Esophagus muscularis mucosa (tissue), 4 donors: Measurements from ENCODE around the gene RNF227. TPM values are rescaled to one million over a fixed set of nuclear protein-coding genes. Genes with fewer than 3 reads are reported as not detected.
A peak's percentile ranks its signal among the peaks of the same experiment; 100 is the strongest.

Experiments
- DNase-seq: peaks from one replicate; pipeline ENCODE4 v3.0.0-alpha.2; 2017; ENCODE audit errors: extremely low spot score
- H3K27ac ChIP-seq, 4 donors: fragments of 200-600 bp; sonication (generic); replicated peaks in 1 of 4; 1 replicate in 3 of 4; 2 replicates in 1 of 4; pipeline ENCODE4 v1.5.1; 2016 to 2019; ENCODE audit warnings: mild to moderate bottlenecking in 1 of 4
- H3K27me3 ChIP-seq, 4 donors: fragments of 200-600 bp; sonication (generic); one replicate each; pipeline versions ENCODE4 v1.5.1 to v1.6.0; 2016 to 2019
- H3K36me3 ChIP-seq, 4 donors: fragments of 200-600 bp; sonication (generic); one replicate each; pipeline ENCODE4 v1.5.1; 2016 to 2019
- H3K4me1 ChIP-seq, 4 donors: fragments of 200-600 bp; sonication (generic); one replicate each; pipeline ENCODE4 v1.5.1; 2016 to 2019
- H3K4me3 ChIP-seq, 4 donors: fragments of 200-600 bp; sonication (generic); 1 replicate in 2 of 4; 2 replicates in 2 of 4; pipeline ENCODE4 v1.5.1; 2016 to 2019; ENCODE audit warnings: mild to moderate bottlenecking in 4 of 4, moderate library complexity in 1 of 4
- H3K9me3 ChIP-seq, 4 donors: fragments of 200-600 bp; sonication (generic); 1 replicate in 3 of 4; 2 replicates in 1 of 4; pipeline ENCODE4 v1.5.1; 2016 to 2019
- EP300 ChIP-seq: sonication (generic); formaldehyde crosslinking; IDR thresholded peaks from one replicate; pipeline ENCODE4 v1.6.1; 2017; ENCODE audit warnings: antibody characterized with exemption
- POLR2A ChIP-seq: fragments of 450-650 bp; IDR thresholded peaks from one replicate; pipeline ENCODE4 v1.6.1; 2017; ENCODE audit warnings: antibody characterized with exemption, moderate library complexity, mild to moderate bottlenecking, low read depth
- POLR2AphosphoS5 ChIP-seq, 2 donors: sonication (generic); formaldehyde crosslinking; IDR thresholded peaks; one replicate each; pipeline ENCODE4 v1.6.1; 2017; ENCODE audit warnings: antibody characterized with exemption in 2 of 2
- WGBS: methylation state at CpG from one replicate; pipeline ENCODE4 v1.1.5; 2018; 5-methylcytosine and 5-hydroxymethylcytosine counted together
- intact Hi-C: fragments of 100-400 bp; cut with DNase I; formaldehyde crosslinking; loops from one replicate; pipeline ENCODE4 v1.15.1; 2023
- total RNA-seq, 4 donors: library from RNA; depleted of rRNA; stranded (reverse); fragments of >200 nt; gene quantifications; one replicate each; pipeline versions ENCODE4 v1.1.0 to v1.2.1, GENCODE V29; 2016
- TF ChIP-seq, protein P1 (sequence below), 3 experiments: fragments of 200-600 bp in 2 of 3; fragments of 450-650 bp in 1 of 3; sonication (generic) in 2 of 3; IDR thresholded peaks; one replicate each; pipeline ENCODE4 v1.5.1; 2017 to 2019; ENCODE audit warnings: antibody characterized with exemption in 3 of 3, mild to moderate bottlenecking in 2 of 3, moderate library complexity in 1 of 3

The RNF227 gene
- total RNA-seq, 4 donors from 2014 or later = 2.1 to 29.2 (median 5.7) TPM

DNA sequence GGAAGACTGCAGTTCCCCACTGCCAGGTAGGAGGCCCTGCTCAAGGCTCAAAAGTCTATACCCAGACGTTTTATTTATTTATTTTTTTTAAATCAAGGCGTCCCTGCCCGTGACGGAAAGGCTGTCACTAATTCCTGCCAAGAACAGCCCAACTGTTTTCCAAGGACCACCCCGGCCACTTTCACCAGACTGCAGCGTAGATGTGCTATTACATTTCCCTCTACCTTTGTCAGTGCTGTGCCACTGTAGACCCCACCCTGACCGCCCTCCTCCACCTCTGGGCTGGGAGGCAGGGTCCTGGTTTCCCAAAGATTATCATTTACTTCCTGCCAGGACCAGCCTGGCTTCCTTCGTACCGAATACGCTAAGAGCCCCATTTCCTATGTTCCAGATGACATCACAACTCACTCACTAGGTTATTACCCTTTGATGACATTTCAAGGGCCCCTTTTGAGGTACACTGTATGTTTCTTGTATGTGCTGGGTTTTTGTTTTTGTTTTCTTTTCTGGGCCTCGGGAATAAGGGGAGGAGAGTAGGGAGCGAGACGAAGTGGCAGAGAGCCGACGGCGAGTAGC is 6.3 kb upstream of the RNF227 start:
- DNase-seq = no peak
- 37% methylated on average over 16 of the region's 16 CpGs for WGBS
- Histone ChIP-seq H3K4me1 (peaks cover 6 to 17% (median 15%) of the 10 kb centered on the region in 4 donors), H3K27me3 (no peaks in the 10 kb centered on the region), H3K27ac (peak overlapping the region; percentile 50 to 68 (median 56)), H3K4me3 (peak overlapping the region; percentile 53 to 63 (median 56)), H3K36me3 (no peaks in the 10 kb centered on the region), H3K9me3 (no peaks in the 10 kb centered on the region)
- TF ChIP-seq POLR2AphosphoS5 (IDR thresholded peaks at IDR 0.05) = no peak
- TF ChIP-seq, protein P1, sequence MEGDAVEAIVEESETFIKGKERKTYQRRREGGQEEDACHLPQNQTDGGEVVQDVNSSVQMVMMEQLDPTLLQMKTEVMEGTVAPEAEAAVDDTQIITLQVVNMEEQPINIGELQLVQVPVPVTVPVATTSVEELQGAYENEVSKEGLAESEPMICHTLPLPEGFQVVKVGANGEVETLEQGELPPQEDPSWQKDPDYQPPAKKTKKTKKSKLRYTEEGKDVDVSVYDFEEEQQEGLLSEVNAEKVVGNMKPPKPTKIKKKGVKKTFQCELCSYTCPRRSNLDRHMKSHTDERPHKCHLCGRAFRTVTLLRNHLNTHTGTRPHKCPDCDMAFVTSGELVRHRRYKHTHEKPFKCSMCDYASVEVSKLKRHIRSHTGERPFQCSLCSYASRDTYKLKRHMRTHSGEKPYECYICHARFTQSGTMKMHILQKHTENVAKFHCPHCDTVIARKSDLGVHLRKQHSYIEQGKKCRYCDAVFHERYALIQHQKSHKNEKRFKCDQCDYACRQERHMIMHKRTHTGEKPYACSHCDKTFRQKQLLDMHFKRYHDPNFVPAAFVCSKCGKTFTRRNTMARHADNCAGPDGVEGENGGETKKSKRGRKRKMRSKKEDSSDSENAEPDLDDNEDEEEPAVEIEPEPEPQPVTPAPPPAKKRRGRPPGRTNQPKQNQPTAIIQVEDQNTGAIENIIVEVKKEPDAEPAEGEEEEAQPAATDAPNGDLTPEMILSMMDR (IDR thresholded peaks at IDR 0.05) = no peak
- TF ChIP-seq POLR2A = no peak
- no peak for TF ChIP-seq EP300
- intact Hi-C loops = no loop called here

DNA sequence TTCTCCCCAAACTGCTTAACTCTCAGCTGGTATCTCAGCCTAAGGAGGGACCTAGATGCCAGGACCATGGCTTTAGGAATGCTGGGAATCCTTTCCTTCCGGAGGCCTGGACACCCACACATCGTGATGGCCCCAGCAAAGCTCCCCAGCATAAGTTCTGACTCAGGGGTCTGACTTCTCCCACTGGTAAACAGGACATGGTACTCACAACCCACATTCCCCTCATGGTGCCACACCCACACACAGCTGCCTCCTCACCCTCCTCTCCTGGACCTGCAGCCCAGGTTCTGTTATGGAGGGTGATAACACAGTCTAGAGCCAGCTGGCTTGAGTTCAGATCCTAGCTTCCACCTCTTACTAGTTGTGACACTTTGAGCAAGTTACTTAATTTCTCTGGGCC is 719 bp upstream of the RNF227 start:
- intact Hi-C loops = no loop called here
- peak overlapping the region in 3 of 4 donors; percentile 62 to 84 (median 65) for H3K4me3 ChIP-seq
- 70% methylated on average over 2 of the region's 2 CpGs for WGBS

DNA sequence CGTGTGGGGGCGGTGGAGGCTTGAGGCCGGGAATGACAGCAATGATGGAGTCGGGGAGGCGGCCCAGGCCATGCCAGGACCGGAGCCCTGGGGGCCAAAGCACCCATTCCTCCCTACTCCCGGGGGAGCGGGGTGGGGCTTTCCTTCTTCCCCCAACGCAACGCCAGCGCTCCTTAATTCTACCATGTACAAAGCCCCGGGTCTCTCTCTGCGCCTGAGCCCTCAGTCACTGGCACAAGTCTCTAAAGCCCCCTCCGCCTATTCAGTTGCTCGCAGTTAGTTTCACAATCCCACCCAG is 245 bp upstream of the RNF227 start:
- H3K4me1 ChIP-seq = peaks cover 24 to 29% (median 27%) of the 10 kb centered on the region in 4 donors
- H3K27me3 ChIP-seq = no peaks in the 10 kb centered on the region
- intact Hi-C loops = no loop called here
- H3K9me3 ChIP-seq = no peaks in the 10 kb centered on the region
- TF ChIP-seq POLR2AphosphoS5 (IDR thresholded peaks at IDR 0.05) (peak in 1 of 2 donors; percentile 12), EP300 (no peak), POLR2A (no peak)
- peaks cover 0 to 11% (median 7%) of the 10 kb centered on the region in 4 donors for H3K36me3 ChIP-seq
- no peak for DNase-seq
- WGBS = 48% methylated on average over 13 of the region's 15 CpGs
- H3K27ac ChIP-seq = peak overlapping the region; percentile 92 to 95 (median 95)
- H3K4me3 ChIP-seq = peak overlapping the region; percentile 62 to 84 (median 66)

More for the DNA sequence above, 719 bp upstream of the RNF227 start:
- TF ChIP-seq POLR2A (no peak), POLR2AphosphoS5 (IDR thresholded peaks at IDR 0.05) (no peak), EP300 (no peak)
- TF ChIP-seq, protein P1 (IDR thresholded peaks at IDR 0.05) = no peak
- Histone ChIP-seq H3K27ac (peak overlapping the region; percentile 92 to 95 (median 95)), H3K9me3 (no peaks in the 10 kb centered on the region), H3K4me1 (peaks cover 24 to 29% (median 27%) of the 10 kb centered on the region in 4 donors), H3K27me3 (no peaks in the 10 kb centered on the region), H3K36me3 (peaks cover 0 to 6% (median 2%) of the 10 kb centered on the region in 4 donors)
- no peak for DNase-seq

DNA sequence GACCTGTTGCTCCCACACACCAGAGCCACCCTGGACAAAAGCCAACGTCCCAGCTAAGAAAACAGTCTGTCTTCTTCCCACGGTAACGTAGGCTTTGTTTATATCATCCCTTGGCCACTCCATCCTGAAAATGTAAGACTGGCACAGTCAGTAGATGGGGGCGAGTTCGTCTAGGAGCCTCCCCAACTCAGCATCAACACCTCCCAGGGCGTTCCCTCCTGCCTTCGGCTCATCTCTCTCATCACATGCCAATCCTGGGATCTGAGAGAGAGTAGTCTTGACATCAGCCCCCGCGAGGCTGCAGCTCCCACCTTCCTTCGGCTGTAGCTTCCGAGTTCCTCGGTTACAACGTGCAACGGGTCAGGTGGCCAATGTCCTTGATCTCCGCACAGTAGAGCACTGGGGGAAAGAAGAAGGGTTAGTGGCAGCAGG is 894 bp downstream of the RNF227 start:
- Histone ChIP-seq H3K27ac (peak overlapping the region; percentile 92 to 95 (median 95)), H3K36me3 (peaks cover 0 to 22% (median 17%) of the 10 kb centered on the region in 4 donors), H3K4me3 (peak overlapping the region; percentile 62 to 84 (median 66)), H3K4me1 (peaks cover 24 to 29% (median 27%) of the 10 kb centered on the region in 4 donors), H3K9me3 (no peaks in the 10 kb centered on the region), H3K27me3 (no peaks in the 10 kb centered on the region)
- WGBS = 3% methylated on average over 14 of the region's 15 CpGs
- intact Hi-C loops = no loop called here
- TF ChIP-seq, protein P1 (IDR thresholded peaks at IDR 0.05) = no peak
- TF ChIP-seq POLR2AphosphoS5 (IDR thresholded peaks at IDR 0.05) (no peak), POLR2A (no peak), EP300 (no peak)
- no peak for DNase-seq

DNA sequence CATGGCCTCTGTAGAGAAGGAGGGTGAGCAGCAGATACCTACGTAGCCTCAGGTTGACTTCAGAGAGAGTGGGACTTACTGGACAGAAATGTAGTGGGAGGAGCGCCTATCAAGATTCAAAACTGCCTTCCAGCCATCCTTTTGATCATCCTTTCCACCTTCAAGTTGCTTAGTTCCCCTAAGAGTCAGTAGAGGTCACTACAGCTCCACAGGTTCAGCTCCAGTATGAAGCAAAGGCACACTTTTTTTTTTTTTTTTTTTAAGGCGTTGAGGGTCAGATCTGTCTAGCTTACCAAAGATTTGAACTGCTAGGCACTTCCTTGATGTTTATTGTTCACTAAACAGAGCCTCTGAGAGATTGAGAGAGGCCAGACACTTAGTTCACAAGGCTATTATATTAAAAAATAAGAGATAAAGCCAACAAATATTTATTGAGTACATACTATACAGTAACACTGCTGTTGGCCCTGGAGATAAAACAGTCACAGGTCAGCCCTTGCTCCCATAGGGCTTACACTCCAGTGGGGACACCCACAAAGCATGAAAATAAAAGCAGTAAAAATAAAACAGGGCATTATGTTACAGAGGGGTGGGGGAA is 3.1 kb downstream of the RNF227 start:
- WGBS = 42% methylated on average over 3 of the region's 3 CpGs
- Histone ChIP-seq H3K27ac (no peak overlapping the region), H3K9me3 (no peaks in the 10 kb centered on the region), H3K36me3 (peaks cover 21 to 44% (median 39%) of the 10 kb centered on the region in 4 donors), H3K27me3 (no peaks in the 10 kb centered on the region), H3K4me1 (peaks cover 24 to 29% (median 27%) of the 10 kb centered on the region in 4 donors), H3K4me3 (no peak overlapping the region)
- TF ChIP-seq, protein P1 (IDR thresholded peaks at IDR 0.05) = peak; percentile 66 to 83 (median 71)
- TF ChIP-seq POLR2AphosphoS5 (IDR thresholded peaks at IDR 0.05) = no peak
- no peak for DNase-seq
- intact Hi-C loops = loop anchor here (2.0 to 5.0 kb wide), 2 partner anchors 76 to 144 kb away; no protein-coding TSS in a partner anchor
